H9 (cell line): ENCODE results near the gene KLK15. TPM values are rescaled to one million over a fixed set of nuclear protein-coding genes. Genes with fewer than 3 reads are reported as not detected.

ENCODE experiments used
- DNase-seq: peaks from one replicate; pipeline ENCODE4 v3.0.0-alpha.2; 2017
- H2AFZ ChIP-seq: one replicate; pipeline ENCODE4 v1.6.1; 2013; ENCODE audit warnings: mild to moderate bottlenecking, low read length, control low read depth, moderate library complexity
- H2AK5ac ChIP-seq: 2 replicates; pipeline ENCODE4 v1.6.1; 2013; ENCODE audit warnings: low read length, control low read depth, mixed read lengths; ENCODE audit not compliant: insufficient read length
- H2BK120ac ChIP-seq: one replicate; pipeline ENCODE4 v1.6.1; 2013; ENCODE audit warnings: low read depth, mild to moderate bottlenecking, low read length, control low read depth, inconsistent platforms; ENCODE audit not compliant: poor library complexity, severe bottlenecking
- H2BK12ac ChIP-seq: 2 replicates; pipeline ENCODE4 v1.6.1; 2013; ENCODE audit warnings: low read length, control low read depth, mixed read lengths, low read depth; ENCODE audit not compliant: insufficient read length
- H2BK15ac ChIP-seq: 2 replicates; pipeline ENCODE4 v1.6.1; 2013; ENCODE audit warnings: low read depth, low read length, control low read depth
- H2BK20ac ChIP-seq: one replicate; pipeline ENCODE4 v1.6.1; 2013; ENCODE audit warnings: low read depth, mild to moderate bottlenecking, low read length, control low read depth, inconsistent platforms; ENCODE audit not compliant: poor library complexity, severe bottlenecking
- H2BK5ac ChIP-seq: 2 replicates; pipeline ENCODE4 v1.6.1; 2013; ENCODE audit warnings: low read length, control low read depth, mixed read lengths; ENCODE audit not compliant: insufficient read length
- H3K14ac ChIP-seq: 2 replicates; pipeline ENCODE4 v1.6.1; 2013; ENCODE audit warnings: low read length, control low read depth; ENCODE audit not compliant: insufficient read depth
- H3K18ac ChIP-seq: 2 replicates; pipeline ENCODE4 v1.6.1; 2013; ENCODE audit warnings: low read depth, mild to moderate bottlenecking, mixed read lengths, low read length, control low read depth; ENCODE audit not compliant: insufficient read length
- H3K23ac ChIP-seq: 2 replicates; pipeline ENCODE4 v1.6.1; 2013; ENCODE audit warnings: low read length, control low read depth, mixed read lengths, low read depth; ENCODE audit not compliant: insufficient read length
- H3K23me2 ChIP-seq: 2 replicates; pipeline ENCODE4 v1.6.1; 2013; ENCODE audit warnings: low read depth, mild to moderate bottlenecking, mixed read lengths, low read length, control low read depth; ENCODE audit not compliant: insufficient read length, poor library complexity, severe bottlenecking
- H3K27ac ChIP-seq: 2 replicates; pipeline ENCODE4 v1.5.1; 2013; ENCODE audit warnings: low read length, control low read depth, mixed read lengths, low read depth; ENCODE audit not compliant: insufficient read length
- H3K27me3 ChIP-seq: 2 replicates; pipeline ENCODE4 v1.6.1; 2013; ENCODE audit warnings: low read length, control low read depth, inconsistent platforms; ENCODE audit not compliant: insufficient read depth
- H3K4ac ChIP-seq: 2 replicates; pipeline ENCODE4 v1.6.1; 2013; ENCODE audit warnings: low read depth, mild to moderate bottlenecking, control low read depth, inconsistent platforms, low read length, moderate library complexity
- H3K4me1 ChIP-seq: 2 replicates; pipeline ENCODE4 v1.6.1; 2013; ENCODE audit warnings: low read length, control low read depth, inconsistent platforms; ENCODE audit not compliant: insufficient read depth
- H3K4me2 ChIP-seq: 2 replicates; pipeline ENCODE4 v1.6.1; 2013; ENCODE audit warnings: low read length, control low read depth, mixed read lengths; ENCODE audit not compliant: insufficient read length, insufficient read depth
- H3K56ac ChIP-seq: 2 replicates; pipeline ENCODE4 v1.6.1; 2013; ENCODE audit warnings: low read depth, mild to moderate bottlenecking, mixed read lengths, low read length, control low read depth; ENCODE audit not compliant: insufficient read length
- H3K79me1 ChIP-seq: 2 replicates; pipeline ENCODE4 v1.6.1; 2013; ENCODE audit warnings: low read depth, mild to moderate bottlenecking, moderate library complexity, low read length, control low read depth, inconsistent platforms; ENCODE audit not compliant: insufficient read depth, poor library complexity, severe bottlenecking
- H3K79me2 ChIP-seq: 2 replicates; pipeline ENCODE4 v1.6.1; 2013; ENCODE audit warnings: low read length, control low read depth, inconsistent platforms; ENCODE audit not compliant: insufficient read depth
- H3K9ac ChIP-seq: 2 replicates; pipeline ENCODE4 v1.6.1; 2013; ENCODE audit warnings: low read length, control low read depth, mixed read lengths; ENCODE audit not compliant: insufficient read length; ENCODE audit errors: extremely low read depth
- H3K9me3 ChIP-seq: one replicate; pipeline ENCODE4 v1.6.1; 2013; ENCODE audit warnings: low read depth, low read length, inconsistent platforms; ENCODE audit not compliant: control insufficient read depth
- H3T11ph ChIP-seq: one replicate; pipeline ENCODE4 v1.6.1; 2013; ENCODE audit warnings: mild to moderate bottlenecking, low read length, control low read depth, inconsistent platforms
- H4K20me1 ChIP-seq: one replicate; pipeline ENCODE4 v1.6.1; 2013; ENCODE audit not compliant: control insufficient read depth, insufficient read length, insufficient read depth
- H4K5ac ChIP-seq: 2 replicates; pipeline ENCODE4 v1.6.1; 2013; ENCODE audit warnings: low read depth, mild to moderate bottlenecking, mixed read lengths, low read length, control low read depth; ENCODE audit not compliant: insufficient read length
- H4K8ac ChIP-seq: replicated peaks from 2 replicates; pipeline ENCODE4 v1.6.1; 2013; ENCODE audit warnings: low read length, control low read depth, mixed read lengths, low read depth; ENCODE audit not compliant: insufficient read length
- H4K91ac ChIP-seq: 2 replicates; pipeline ENCODE4 v1.6.1; 2013; ENCODE audit warnings: low read depth, mild to moderate bottlenecking, moderate library complexity, mixed read lengths, low read length, control low read depth; ENCODE audit not compliant: insufficient read length
- H3K27ac Mint-ChIP-seq, 3 experiments: 2 replicates in 2 of 3; 3 replicates in 1 of 3; pipeline ENCODE4 v1.8.0; 2020 to 2021; ENCODE audit warnings: mixed read lengths in 3 of 3, mild to moderate bottlenecking in 1 of 3, moderate library complexity in 1 of 3
- H3K27me3 Mint-ChIP-seq: 2 replicates; pipeline ENCODE4 v1.8.0; 2021; ENCODE audit warnings: low read depth, mild to moderate bottlenecking, moderate library complexity, mixed read lengths
- H3K36me3 Mint-ChIP-seq, 3 experiments: 2 replicates in 2 of 3; 3 replicates in 1 of 3; pipeline ENCODE4 v1.8.0; 2020 to 2021; ENCODE audit warnings: low read depth in 3 of 3, mixed read lengths in 3 of 3; ENCODE audit not compliant: insufficient read depth in 1 of 3
- H3K4me1 Mint-ChIP-seq, 2 experiments: 2 replicates each; pipeline ENCODE4 v1.8.0; 2020; ENCODE audit warnings: mixed read lengths in 2 of 2
- H3K4me3 Mint-ChIP-seq, 2 experiments: 2 replicates in 1 of 2; 3 replicates in 1 of 2; pipeline ENCODE4 v1.8.0; 2020 to 2021; ENCODE audit warnings: mild to moderate bottlenecking in 2 of 2, mixed read lengths in 2 of 2, moderate library complexity in 1 of 2
- H3K9me3 Mint-ChIP-seq, 2 experiments: 2 replicates in 1 of 2; 3 replicates in 1 of 2; pipeline ENCODE4 v1.8.0; 2020; ENCODE audit warnings: mild to moderate bottlenecking in 2 of 2, mixed read lengths in 2 of 2, moderate library complexity in 1 of 2
- WGBS: extraction: QIAGEN DNeasy Blood & Tissue Kit; methylation state at CpG from one replicate; pipeline ENCODE4 v1.1.7; 2013; ENCODE audit warnings: missing lambda C conversion rate, low lambda C conversion rate, mixed read lengths; ENCODE audit not compliant: insufficient read length; ENCODE audit errors: extremely low coverage; 5-methylcytosine and 5-hydroxymethylcytosine counted together
- total RNA-seq: library from RNA; stranded (reverse); gene quantifications from 2 replicates; pipeline ENCODE4 v1.2.1, GENCODE V29; 2021
- TF ChIP-seq, protein P1 (sequence below): fragments of 200-600 bp; sonication (generic); conservative IDR thresholded peaks from 3 replicates; pipeline ENCODE4 v1.8.0; 2021; ENCODE audit warnings: antibody characterized with exemption, mild to moderate bottlenecking

KLK15 gene
- total RNA-seq, 1 experiment from 2014 or later, result not detected

DNA sequence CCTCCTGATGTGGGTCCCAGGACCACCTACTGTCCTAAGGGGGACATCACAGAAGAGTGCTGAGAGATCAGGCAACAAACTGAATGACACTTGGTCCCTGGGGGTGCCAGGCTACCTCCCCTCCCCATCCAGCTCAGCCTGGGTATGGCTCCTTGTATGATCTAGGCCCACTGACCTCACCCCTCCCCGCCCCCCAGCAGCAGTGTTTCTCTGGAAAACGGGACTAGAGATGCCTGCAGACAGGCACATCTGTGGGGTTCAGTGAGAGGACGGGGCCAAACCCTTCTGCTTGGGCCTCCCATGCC lies 33.9 kb downstream of the KLK15 start:
- TF ChIP-seq, protein P1, sequence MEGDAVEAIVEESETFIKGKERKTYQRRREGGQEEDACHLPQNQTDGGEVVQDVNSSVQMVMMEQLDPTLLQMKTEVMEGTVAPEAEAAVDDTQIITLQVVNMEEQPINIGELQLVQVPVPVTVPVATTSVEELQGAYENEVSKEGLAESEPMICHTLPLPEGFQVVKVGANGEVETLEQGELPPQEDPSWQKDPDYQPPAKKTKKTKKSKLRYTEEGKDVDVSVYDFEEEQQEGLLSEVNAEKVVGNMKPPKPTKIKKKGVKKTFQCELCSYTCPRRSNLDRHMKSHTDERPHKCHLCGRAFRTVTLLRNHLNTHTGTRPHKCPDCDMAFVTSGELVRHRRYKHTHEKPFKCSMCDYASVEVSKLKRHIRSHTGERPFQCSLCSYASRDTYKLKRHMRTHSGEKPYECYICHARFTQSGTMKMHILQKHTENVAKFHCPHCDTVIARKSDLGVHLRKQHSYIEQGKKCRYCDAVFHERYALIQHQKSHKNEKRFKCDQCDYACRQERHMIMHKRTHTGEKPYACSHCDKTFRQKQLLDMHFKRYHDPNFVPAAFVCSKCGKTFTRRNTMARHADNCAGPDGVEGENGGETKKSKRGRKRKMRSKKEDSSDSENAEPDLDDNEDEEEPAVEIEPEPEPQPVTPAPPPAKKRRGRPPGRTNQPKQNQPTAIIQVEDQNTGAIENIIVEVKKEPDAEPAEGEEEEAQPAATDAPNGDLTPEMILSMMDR, result no peak
- peaks cover 46 to 90% (median 71%) of the 10 kb centered on the region in 3 experiments for H3K36me3 Mint-ChIP-seq
- H3K9ac ChIP-seq, result no peak overlapping the region

More for the DNA sequence above, 33.9 kb downstream of the KLK15 start:
- H4K5ac ChIP-seq, result no peak overlapping the region
- H4K8ac ChIP-seq, result no peak overlapping the region
- H3K4me1 ChIP-seq, result peaks cover 5% of the 10 kb centered on the region; the same call in 1 of the 2 replicates
- no peak overlapping the region for H2AK5ac ChIP-seq
- no peak overlapping the region for H3K4me2 ChIP-seq
- no peak overlapping the region for H3K23ac ChIP-seq
- H2BK12ac ChIP-seq, result no peak overlapping the region
- no peak overlapping the region for H2BK120ac ChIP-seq
- H3K79me2 ChIP-seq, result peaks cover 25% of the 10 kb centered on the region; the same call in 1 of the 2 replicates
- H2AFZ ChIP-seq, result no peak overlapping the region
- H3K56ac ChIP-seq, result no peak overlapping the region
- H3K27ac ChIP-seq, result no peak overlapping the region
- peaks cover 9% of the 10 kb centered on the region for H3K79me1 ChIP-seq
- no CpG with 5 or more reads among the region's 3 CpGs for WGBS
- H3K27me3 ChIP-seq, result no peaks in the 10 kb centered on the region
- no peak overlapping the region for H3K18ac ChIP-seq
- H3K4ac ChIP-seq, result no peak overlapping the region
- peaks cover 2 to 7% of the 10 kb centered on the region in 2 experiments; a peak in 4 of 5 replicates for H3K9me3 Mint-ChIP-seq
- no peak overlapping the region for H3K14ac ChIP-seq
- peaks cover 2% of the 10 kb centered on the region for H3K27me3 Mint-ChIP-seq
- peaks cover 11% of the 10 kb centered on the region for H3K23me2 ChIP-seq
- H3K4me1 Mint-ChIP-seq, result peaks cover 19 to 31% of the 10 kb centered on the region in 2 experiments
- no peak overlapping the region; a peak in 1 of 7 replicates for H3K27ac Mint-ChIP-seq
- H2BK15ac ChIP-seq, result no peak overlapping the region
- H2BK20ac ChIP-seq, result no peak overlapping the region
- no peak overlapping the region for H4K91ac ChIP-seq
- no peak overlapping the region for H3K4me3 Mint-ChIP-seq
- no peak overlapping the region for H3T11ph ChIP-seq
- H3K9me3 ChIP-seq, result no peaks in the 10 kb centered on the region
- no peak for DNase-seq
- peaks cover 4% of the 10 kb centered on the region for H4K20me1 ChIP-seq
- H2BK5ac ChIP-seq, result no peak overlapping the region
